ENCODE results near the gene SLC38A2. TPM values are rescaled to one million over a fixed set of nuclear protein-coding genes. Genes with fewer than 3 reads are reported as not detected.

The SLC38A2 gene
- total RNA-seq, 1 experiment from 2014 or later = 453 TPM

DNA sequence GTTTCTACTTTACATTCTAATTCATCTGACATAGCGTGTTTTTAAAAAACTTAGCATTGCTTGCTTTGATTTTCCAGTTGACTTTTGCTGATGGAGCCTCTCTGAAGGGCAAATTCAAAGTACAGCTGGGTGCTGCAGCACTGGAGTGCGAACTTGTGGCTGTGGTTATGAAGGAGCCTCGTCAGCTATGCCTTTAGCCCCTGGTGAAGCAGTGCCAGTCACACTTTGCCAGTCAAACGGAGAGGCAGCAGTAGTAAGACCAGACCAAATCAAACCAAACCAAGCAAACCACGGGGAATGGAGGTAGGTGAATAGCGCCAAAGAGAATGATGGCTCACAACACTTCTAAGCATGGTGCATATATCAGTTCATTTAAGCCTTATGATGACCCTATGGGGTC is 15.1 kb upstream of the SLC38A2 start:
- Histone ChIP-seq H3T11ph (ENCODE audit: low read length) (no peak overlapping the region), H3K14ac (ENCODE audit: insufficient read depth, low read length) (no peak overlapping the region), H2AFZ (ENCODE audit: low read length) (no peak overlapping the region), H2AK5ac (ENCODE audit: insufficient read length, low read length) (no peak overlapping the region), H3K79me2 (ENCODE audit: insufficient read depth, low read length) (peaks cover 2% of the 10 kb centered on the region), H4K5ac (ENCODE audit: insufficient read length, low read depth, low read length) (no peak overlapping the region), H3K4me1 (ENCODE audit: insufficient read depth, low read length) (peaks cover 15% of the 10 kb centered on the region), H2BK12ac (ENCODE audit: insufficient read length, low read depth, low read length) (no peak overlapping the region), H4K8ac (replicated peaks; ENCODE audit: insufficient read length, low read depth, low read length) (no peak overlapping the region), H3K27me3 (ENCODE audit: insufficient read depth, low read length) (no peaks in the 10 kb centered on the region), H2BK20ac (ENCODE audit: low read depth, low read length, poor library complexity, severe bottlenecking) (no peak overlapping the region), H2BK120ac (ENCODE audit: low read depth, low read length, poor library complexity, severe bottlenecking) (no peak overlapping the region), H3K23me2 (ENCODE audit: insufficient read length, low read depth, low read length, poor library complexity, severe bottlenecking) (peaks cover 10% of the 10 kb centered on the region), H3K9ac (ENCODE audit: extremely low read depth, insufficient read length, low read length) (no peak overlapping the region), H3K23ac (ENCODE audit: insufficient read length, low read depth, low read length) (no peak overlapping the region), H3K4me2 (ENCODE audit: insufficient read depth, insufficient read length, low read length) (peak overlapping the region; percentile 22), H3K79me1 (ENCODE audit: insufficient read depth, low read depth, low read length, poor library complexity, severe bottlenecking) (no peaks in the 10 kb centered on the region), H4K91ac (ENCODE audit: insufficient read length, low read depth, low read length) (no peak overlapping the region), H3K9me3 (ENCODE audit: control insufficient read depth, low read depth, low read length) (no peaks in the 10 kb centered on the region), H4K20me1 (ENCODE audit: control insufficient read depth, insufficient read depth, insufficient read length) (no peaks in the 10 kb centered on the region), H3K27ac (ENCODE audit: insufficient read length, low read depth, low read length) (peak overlapping the region; percentile 49), H2BK5ac (ENCODE audit: insufficient read length, low read length) (no peak overlapping the region), H3K18ac (ENCODE audit: insufficient read length, low read depth, low read length) (no peak overlapping the region), H2BK15ac (ENCODE audit: low read depth, low read length) (no peak overlapping the region), H3K56ac (ENCODE audit: insufficient read length, low read depth, low read length) (no peak overlapping the region), H3K4ac (ENCODE audit: low read depth, low read length) (no peak overlapping the region)
- Mint-ChIP-seq H3K36me3 (ENCODE audit: insufficient read depth in 1 of 3, low read depth in 3 of 3) (peaks cover 21 to 30% (median 23%) of the 10 kb centered on the region in 3 experiments), H3K27ac (peak overlapping the region in 2 of 3 experiments; percentile 89 to 95; a peak in 5 of 7 replicates), H3K4me3 (peak overlapping the region in 1 of 2 experiments; percentile 27; a peak in 1 of 5 replicates), H3K4me1 (peaks cover 59 to 74% of the 10 kb centered on the region in 2 experiments), H3K27me3 (ENCODE audit: low read depth) (no peaks in the 10 kb centered on the region), H3K9me3 (no peaks in the 10 kb centered on the region)
- WGBS (ENCODE audit: extremely low coverage, insufficient read length, low lambda C conversion rate) = no CpG with 5 or more reads among the region's 6 CpGs
- DNase-seq = no peak
- TF ChIP-seq, protein P1, sequence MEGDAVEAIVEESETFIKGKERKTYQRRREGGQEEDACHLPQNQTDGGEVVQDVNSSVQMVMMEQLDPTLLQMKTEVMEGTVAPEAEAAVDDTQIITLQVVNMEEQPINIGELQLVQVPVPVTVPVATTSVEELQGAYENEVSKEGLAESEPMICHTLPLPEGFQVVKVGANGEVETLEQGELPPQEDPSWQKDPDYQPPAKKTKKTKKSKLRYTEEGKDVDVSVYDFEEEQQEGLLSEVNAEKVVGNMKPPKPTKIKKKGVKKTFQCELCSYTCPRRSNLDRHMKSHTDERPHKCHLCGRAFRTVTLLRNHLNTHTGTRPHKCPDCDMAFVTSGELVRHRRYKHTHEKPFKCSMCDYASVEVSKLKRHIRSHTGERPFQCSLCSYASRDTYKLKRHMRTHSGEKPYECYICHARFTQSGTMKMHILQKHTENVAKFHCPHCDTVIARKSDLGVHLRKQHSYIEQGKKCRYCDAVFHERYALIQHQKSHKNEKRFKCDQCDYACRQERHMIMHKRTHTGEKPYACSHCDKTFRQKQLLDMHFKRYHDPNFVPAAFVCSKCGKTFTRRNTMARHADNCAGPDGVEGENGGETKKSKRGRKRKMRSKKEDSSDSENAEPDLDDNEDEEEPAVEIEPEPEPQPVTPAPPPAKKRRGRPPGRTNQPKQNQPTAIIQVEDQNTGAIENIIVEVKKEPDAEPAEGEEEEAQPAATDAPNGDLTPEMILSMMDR (conservative IDR thresholded peaks at IDR 0.05) = no peak
